Immature natural killer cell (primary cell): Measurements from ENCODE around the gene IFT43. TPM values are rescaled to one million over a fixed set of nuclear protein-coding genes. Genes with fewer than 3 reads are reported as not detected.

ENCODE experiments used
- DNase-seq, 3 donors: peaks; one replicate each; pipeline ENCODE4 v3.0.0; 2022; ENCODE audit warnings: mixed read lengths in 1 of 3
- H3K27ac Mint-ChIP-seq, 6 donors: one replicate each; pipeline ENCODE4 v1.8.0; 2020; ENCODE audit warnings: mixed read lengths in 6 of 6, mild to moderate bottlenecking in 5 of 6, inconsistent platforms in 4 of 6, moderate library complexity in 3 of 6
- H3K27me3 Mint-ChIP-seq, 3 donors: one replicate each; pipeline ENCODE4 v1.8.0; 2020 to 2021; ENCODE audit warnings: low read depth in 3 of 3, mild to moderate bottlenecking in 3 of 3, mixed read lengths in 3 of 3, moderate library complexity in 3 of 3, inconsistent platforms in 1 of 3
- H3K36me3 Mint-ChIP-seq, 3 donors: one replicate each; pipeline ENCODE4 v1.8.0; 2020; ENCODE audit warnings: mixed read lengths in 3 of 3, inconsistent platforms in 2 of 3, mild to moderate bottlenecking in 2 of 3
- H3K4me1 Mint-ChIP-seq, 2 donors: one replicate each; pipeline ENCODE4 v1.8.0; 2020; ENCODE audit warnings: inconsistent platforms in 2 of 2, mild to moderate bottlenecking in 2 of 2, mixed read lengths in 2 of 2, moderate library complexity in 1 of 2
- H3K4me3 Mint-ChIP-seq, 5 donors: one replicate each; pipeline ENCODE4 v1.8.0; 2020; ENCODE audit warnings: mild to moderate bottlenecking in 5 of 5, mixed read lengths in 5 of 5, inconsistent platforms in 3 of 5, moderate library complexity in 3 of 5
- H3K9me3 Mint-ChIP-seq, 6 donors: one replicate each; pipeline ENCODE4 v1.8.0; 2020; ENCODE audit warnings: mild to moderate bottlenecking in 6 of 6, mixed read lengths in 6 of 6, inconsistent platforms in 4 of 6, moderate library complexity in 3 of 6
- polyA plus RNA-seq, 3 donors: library from polyadenylated mRNA; unstranded; fragments of 300-500 nt; fragmentation: Illumina TruSeq; gene quantifications; one replicate each; pipeline ENCODE4 v1.2.3, GENCODE V29; 2021

IFT43 gene
- polyA plus RNA-seq, 3 donors from 2014 or later, result 16.5 to 24.4 (median 16.7) TPM

- Mint-ChIP-seq H3K27ac (no peak overlapping the region), H3K27me3 (peaks cover 2 to 11% (median 10%) of the 10 kb centered on the region in 3 donors), H3K36me3 (peaks cover 0 to 3% (median 0%) of the 10 kb centered on the region in 3 donors)
Measured at GRCh38 chr14:76101391-76102379, 116.1 kb downstream of the IFT43 start.

DNA sequence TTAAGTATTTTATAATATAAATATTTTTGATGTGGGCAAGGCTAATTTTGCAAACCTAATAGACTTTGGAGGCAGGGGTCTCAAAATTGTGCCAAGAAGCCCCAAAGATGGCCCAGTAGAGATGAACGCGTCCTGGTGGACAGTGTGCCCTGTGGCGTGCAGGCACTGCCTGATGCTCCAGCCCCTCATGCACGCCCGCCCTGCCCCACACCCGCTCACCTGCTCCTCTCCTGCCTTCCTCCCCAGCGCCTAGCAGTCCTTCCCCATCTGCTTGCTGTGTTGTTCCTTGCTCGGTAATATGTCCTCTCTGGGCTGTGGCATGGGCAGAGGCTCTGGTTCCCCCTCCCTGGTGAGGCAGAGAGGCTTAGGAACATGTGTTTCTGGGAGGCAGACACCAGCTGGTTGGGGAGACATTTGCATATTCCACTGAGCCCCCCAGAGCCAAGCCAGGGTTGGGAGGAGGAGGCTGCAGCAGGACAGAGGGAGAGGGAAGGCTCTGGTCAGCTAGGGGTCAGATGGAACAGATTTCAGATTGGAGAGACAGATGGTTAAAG, 119.3 kb downstream of the IFT43 start:
- no peaks in the 10 kb centered on the region for H3K9me3 Mint-ChIP-seq
- peaks cover 2 to 13% (median 7%) of the 10 kb centered on the region in 3 donors for H3K27me3 Mint-ChIP-seq
- no peak overlapping the region for H3K4me3 Mint-ChIP-seq
- H3K27ac Mint-ChIP-seq, result no peak overlapping the region
- no peaks in the 10 kb centered on the region for H3K4me1 Mint-ChIP-seq
- no peak for DNase-seq
- H3K36me3 Mint-ChIP-seq, result no peaks in the 10 kb centered on the region

More at GRCh38 chr14:76101391-76102379, 116.1 kb downstream of the IFT43 start:
- Mint-ChIP-seq H3K4me1 (no peaks in the 10 kb centered on the region), H3K9me3 (no peaks in the 10 kb centered on the region), H3K4me3 (no peak overlapping the region)
- DNase-seq, result no peak

- H3K4me1 Mint-ChIP-seq, result no peaks in the 10 kb centered on the region
- H3K36me3 Mint-ChIP-seq, result no peaks in the 10 kb centered on the region
- peaks cover 2 to 13% (median 7%) of the 10 kb centered on the region in 3 donors for H3K27me3 Mint-ChIP-seq
- DNase-seq, result no peak
- no peak overlapping the region for H3K4me3 Mint-ChIP-seq
- no peak overlapping the region for H3K27ac Mint-ChIP-seq
- no peaks in the 10 kb centered on the region for H3K9me3 Mint-ChIP-seq
Measured at GRCh38 chr14:76106188-76106587, 120.6 kb downstream of the IFT43 start.

GRCh38 chr14:76109087-76109880, 123.7 kb downstream of the IFT43 start:
- no peak overlapping the region for H3K27ac Mint-ChIP-seq

GRCh38 chr14:76112889-76113624, 127.5 kb downstream of the IFT43 start:
- Mint-ChIP-seq H3K4me1 (no peaks in the 10 kb centered on the region), H3K27ac (no peak overlapping the region), H3K27me3 (peaks cover 5 to 8% (median 8%) of the 10 kb centered on the region in 3 donors), H3K4me3 (no peak overlapping the region), H3K36me3 (no peaks in the 10 kb centered on the region), H3K9me3 (no peaks in the 10 kb centered on the region)
- DNase-seq, result no peak

More at GRCh38 chr14:76109087-76109880, 123.7 kb downstream of the IFT43 start:
- no peak overlapping the region for H3K4me3 Mint-ChIP-seq
- no peaks in the 10 kb centered on the region for H3K9me3 Mint-ChIP-seq
- no peaks in the 10 kb centered on the region for H3K36me3 Mint-ChIP-seq
- H3K4me1 Mint-ChIP-seq, result no peaks in the 10 kb centered on the region
- DNase-seq, result no peak
- H3K27me3 Mint-ChIP-seq, result peaks cover 5 to 14% (median 10%) of the 10 kb centered on the region in 3 donors

DNA sequence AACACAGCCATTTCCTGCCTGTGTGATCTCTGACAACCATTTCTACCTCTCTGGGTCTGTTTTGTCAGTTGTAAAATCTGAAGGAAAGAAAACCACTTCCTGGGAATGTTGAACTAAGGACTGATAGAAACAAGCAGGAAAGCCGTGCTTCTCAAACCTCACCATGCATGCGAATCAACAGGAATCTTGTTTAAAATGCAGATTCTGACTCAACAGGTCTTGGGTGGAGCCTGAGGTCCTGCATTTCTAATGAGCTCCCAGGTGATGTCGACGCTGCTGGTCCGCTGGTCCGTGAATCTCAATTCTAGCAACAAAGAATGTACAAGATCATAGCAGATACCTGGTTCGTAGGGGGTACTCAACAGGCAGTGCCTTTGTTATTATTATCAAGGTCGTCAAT, 128.1 kb downstream of the IFT43 start:
- no peaks in the 10 kb centered on the region for H3K36me3 Mint-ChIP-seq
- H3K4me1 Mint-ChIP-seq, result no peaks in the 10 kb centered on the region
- H3K4me3 Mint-ChIP-seq, result no peak overlapping the region
- no peak for DNase-seq
- H3K27me3 Mint-ChIP-seq, result peaks cover 5 to 8% (median 6%) of the 10 kb centered on the region in 3 donors
- no peaks in the 10 kb centered on the region for H3K9me3 Mint-ChIP-seq
- no peak overlapping the region for H3K27ac Mint-ChIP-seq

GRCh38 chr14:76115010-76115422, 129.5 kb downstream of the IFT43 start:
- Mint-ChIP-seq H3K27me3 (peaks cover 5 to 8% (median 6%) of the 10 kb centered on the region in 3 donors), H3K4me1 (no peaks in the 10 kb centered on the region), H3K9me3 (no peaks in the 10 kb centered on the region), H3K27ac (no peak overlapping the region), H3K36me3 (no peaks in the 10 kb centered on the region), H3K4me3 (no peak overlapping the region)
- DNase-seq, result no peak

DNA sequence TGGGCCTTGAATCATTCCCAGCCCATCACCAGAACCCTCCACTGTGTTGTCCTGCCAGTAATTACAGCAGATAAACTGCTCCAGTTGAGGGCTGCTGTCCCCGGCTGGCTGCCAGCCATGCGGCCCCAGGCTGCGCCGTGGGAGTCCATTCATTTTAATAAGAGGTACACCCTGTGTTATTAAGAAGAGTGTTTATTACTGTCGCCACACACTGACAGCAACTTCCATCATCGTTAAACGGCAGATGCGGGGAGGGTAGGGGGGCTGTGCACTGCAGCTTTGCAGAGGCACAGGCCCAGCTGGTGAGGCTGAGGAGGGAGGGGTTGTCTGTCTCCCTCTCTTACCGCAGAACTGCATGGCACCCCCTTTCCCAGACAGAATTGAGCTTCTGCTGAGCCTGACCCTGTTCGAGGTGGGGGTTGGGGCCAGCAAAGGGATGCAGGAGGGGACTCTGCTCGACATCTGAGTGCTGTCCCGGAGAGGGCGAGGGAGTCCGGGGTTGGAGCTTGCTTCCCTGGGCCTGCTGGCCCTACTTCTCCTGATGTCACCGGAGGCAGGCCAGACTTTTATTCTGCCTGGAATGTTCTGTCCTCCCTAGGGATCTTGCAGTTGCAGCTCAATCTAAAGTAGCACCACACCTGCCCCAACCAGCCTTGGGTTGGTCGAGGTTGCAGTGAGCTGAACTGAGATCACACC, 132.4 kb downstream of the IFT43 start:
- Mint-ChIP-seq H3K4me3 (no peak overlapping the region), H3K27ac (no peak overlapping the region), H3K27me3 (peaks cover 5 to 8% (median 6%) of the 10 kb centered on the region in 3 donors), H3K4me1 (no peaks in the 10 kb centered on the region), H3K36me3 (no peaks in the 10 kb centered on the region), H3K9me3 (no peaks in the 10 kb centered on the region)
- DNase-seq, result no peak

- H3K4me1 Mint-ChIP-seq, result no peaks in the 10 kb centered on the region
- no peaks in the 10 kb centered on the region for H3K9me3 Mint-ChIP-seq
- no peak overlapping the region for H3K4me3 Mint-ChIP-seq
- no peak overlapping the region for H3K27ac Mint-ChIP-seq
- H3K36me3 Mint-ChIP-seq, result no peaks in the 10 kb centered on the region
- H3K27me3 Mint-ChIP-seq, result peaks cover 5 to 8% (median 6%) of the 10 kb centered on the region in 3 donors
- DNase-seq, result no peak
Measured at GRCh38 chr14:76118594-76118993, 133.0 kb downstream of the IFT43 start.

- H3K4me3 Mint-ChIP-seq, result no peak overlapping the region
- H3K9me3 Mint-ChIP-seq, result no peaks in the 10 kb centered on the region
- no peak overlapping the region for H3K27ac Mint-ChIP-seq
- peaks cover 1 to 5% (median 3%) of the 10 kb centered on the region in 3 donors for H3K27me3 Mint-ChIP-seq
- DNase-seq, result no peak
- H3K36me3 Mint-ChIP-seq, result no peaks in the 10 kb centered on the region
- no peaks in the 10 kb centered on the region for H3K4me1 Mint-ChIP-seq
Measured at GRCh38 chr14:76121089-76121748, 135.7 kb downstream of the IFT43 start.

DNA sequence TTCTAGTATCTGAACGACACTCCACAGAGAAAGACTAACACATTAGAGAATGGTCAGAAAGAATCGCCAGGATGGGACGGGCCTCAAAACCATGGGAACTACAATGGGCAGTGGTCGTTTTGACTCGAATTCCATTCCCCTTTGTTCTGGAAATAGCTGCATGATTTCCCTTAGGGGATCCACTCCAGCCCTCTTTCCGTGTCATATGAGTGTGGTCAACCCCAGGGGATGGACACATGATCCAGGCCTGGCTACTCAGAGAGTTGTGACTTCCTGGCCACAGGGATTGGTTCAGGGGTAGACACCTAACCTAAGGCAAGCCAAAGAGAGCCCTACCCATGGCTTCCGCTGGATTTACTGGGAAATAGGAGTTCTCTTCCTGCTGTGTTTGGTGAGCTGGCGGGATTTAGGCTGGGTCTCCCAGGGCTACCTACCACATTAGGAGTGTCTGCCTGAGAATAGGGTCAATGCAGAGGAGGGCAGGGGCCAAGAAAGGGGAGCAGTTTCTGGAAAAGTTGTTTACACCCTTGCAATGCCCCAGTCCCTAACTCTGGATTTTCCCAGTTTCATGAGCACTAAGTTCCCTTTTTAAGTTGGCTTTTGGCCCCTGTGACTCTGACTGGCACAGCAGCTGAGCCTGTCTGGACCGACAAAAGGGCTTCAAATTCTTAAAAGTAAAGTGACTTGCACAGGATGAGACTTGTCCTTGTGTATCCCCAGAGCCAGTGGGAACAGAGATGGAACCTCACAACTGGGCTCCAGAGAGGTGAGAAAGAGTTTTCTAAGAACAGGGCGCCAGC, 138.1 kb downstream of the IFT43 start:
- Mint-ChIP-seq H3K4me3 (no peak overlapping the region), H3K9me3 (no peaks in the 10 kb centered on the region), H3K4me1 (no peaks in the 10 kb centered on the region), H3K27ac (no peak overlapping the region), H3K27me3 (peaks cover 7 to 15% (median 7%) of the 10 kb centered on the region in 3 donors), H3K36me3 (no peaks in the 10 kb centered on the region)
- DNase-seq, result no peak

DNA sequence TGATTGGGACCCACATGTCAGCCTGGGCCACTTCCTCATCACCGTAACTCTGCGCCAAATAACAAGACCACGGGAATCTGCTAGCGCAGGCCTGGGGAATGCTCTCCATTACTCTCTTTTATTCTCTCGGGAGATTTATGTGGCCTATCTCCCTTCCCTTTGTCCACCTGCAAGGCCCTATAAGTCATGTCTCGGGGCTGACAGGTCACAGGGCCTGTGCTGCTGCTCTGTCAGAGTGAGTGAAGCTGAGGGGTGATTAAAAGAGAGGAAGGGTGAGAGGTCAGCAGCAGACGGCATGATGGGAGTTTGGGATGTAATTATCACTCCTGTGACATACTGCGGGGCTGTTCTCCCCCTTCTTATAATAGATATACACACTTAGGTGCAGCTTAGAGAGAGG, 139.9 kb downstream of the IFT43 start:
- H3K27me3 Mint-ChIP-seq, result peaks cover 7 to 23% (median 9%) of the 10 kb centered on the region in 3 donors
- H3K9me3 Mint-ChIP-seq, result no peaks in the 10 kb centered on the region
- DNase-seq, result no peak
- H3K27ac Mint-ChIP-seq, result no peak overlapping the region
- no peaks in the 10 kb centered on the region for H3K4me1 Mint-ChIP-seq
- no peak overlapping the region for H3K4me3 Mint-ChIP-seq
- H3K36me3 Mint-ChIP-seq, result no peaks in the 10 kb centered on the region
